Measurements from ENCODE around the gene EMX1.

The EMX1 gene

DNA sequence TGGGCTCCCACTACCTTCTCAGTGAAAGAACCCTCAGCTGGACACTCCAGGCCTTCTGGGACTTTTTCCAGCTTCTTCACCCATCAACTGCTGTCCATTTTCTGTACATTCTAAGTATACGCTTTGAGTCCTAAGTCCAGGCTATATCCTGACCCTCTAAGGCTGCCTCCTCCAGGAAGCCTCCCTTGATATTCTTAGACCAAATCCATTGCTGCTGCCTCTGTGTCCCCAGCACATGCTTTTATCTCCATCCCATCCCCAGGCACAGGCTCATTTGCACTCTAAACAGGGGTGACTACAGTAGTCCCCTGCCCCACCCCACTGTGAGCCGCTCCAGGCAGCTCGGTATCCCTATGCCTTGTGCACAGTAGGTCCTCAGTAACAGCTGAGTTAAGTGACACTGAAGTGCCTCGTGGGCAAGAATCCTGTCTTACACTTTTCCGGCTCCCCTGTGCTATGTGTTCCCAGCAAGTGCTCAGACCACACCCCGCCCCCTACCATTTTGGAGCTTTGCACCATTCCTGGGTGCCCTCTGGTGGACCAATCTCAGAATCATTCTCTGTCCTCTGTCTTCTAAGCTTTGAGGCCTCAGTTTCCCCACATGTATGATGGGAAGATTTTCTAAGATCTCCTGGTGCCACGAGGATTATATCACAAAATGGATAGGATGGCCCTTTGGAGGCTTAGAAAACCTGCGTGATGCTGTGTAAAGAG lies 34.9 kb downstream of the EMX1 start:
- Mint-ChIP-seq H3K4me1 (peaks cover 11% of the 10 kb centered on the region), H3K27me3 (no peaks in the 10 kb centered on the region), H3K4me3 (no peak overlapping the region), H3K9me3 (no peaks in the 10 kb centered on the region), H3K27ac (no peak overlapping the region), H3K36me3 (ENCODE audit: low read depth) (no peaks in the 10 kb centered on the region)
- DNase-seq = no peak
- ATAC-seq = no peak

DNA sequence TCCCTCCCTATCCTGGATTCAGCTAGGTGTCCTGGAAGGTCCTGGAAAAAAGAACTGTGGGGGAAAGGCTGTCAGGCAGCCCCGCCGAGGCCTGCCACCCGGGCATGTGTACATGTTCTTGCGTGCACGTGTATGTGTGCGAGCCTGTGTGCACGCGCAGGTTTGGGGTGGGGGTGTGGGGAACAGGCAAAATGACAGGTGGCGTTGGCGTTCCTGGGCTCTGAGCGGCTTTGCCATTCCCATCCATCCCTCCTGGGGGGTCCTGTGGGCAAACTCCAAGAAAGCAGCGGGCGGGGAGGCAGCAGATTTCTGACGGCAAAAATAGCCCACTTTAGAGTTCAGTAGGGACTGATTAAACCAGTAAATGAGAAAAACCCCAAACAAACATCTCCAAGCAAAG lies 35.6 kb downstream of the EMX1 start:
- Mint-ChIP-seq H3K27ac (no peak overlapping the region), H3K4me1 (peaks cover 11% of the 10 kb centered on the region), H3K27me3 (no peaks in the 10 kb centered on the region), H3K9me3 (no peaks in the 10 kb centered on the region), H3K36me3 (ENCODE audit: low read depth) (no peaks in the 10 kb centered on the region), H3K4me3 (no peak overlapping the region)
- ATAC-seq = no peak
- DNase-seq = no peak

DNA sequence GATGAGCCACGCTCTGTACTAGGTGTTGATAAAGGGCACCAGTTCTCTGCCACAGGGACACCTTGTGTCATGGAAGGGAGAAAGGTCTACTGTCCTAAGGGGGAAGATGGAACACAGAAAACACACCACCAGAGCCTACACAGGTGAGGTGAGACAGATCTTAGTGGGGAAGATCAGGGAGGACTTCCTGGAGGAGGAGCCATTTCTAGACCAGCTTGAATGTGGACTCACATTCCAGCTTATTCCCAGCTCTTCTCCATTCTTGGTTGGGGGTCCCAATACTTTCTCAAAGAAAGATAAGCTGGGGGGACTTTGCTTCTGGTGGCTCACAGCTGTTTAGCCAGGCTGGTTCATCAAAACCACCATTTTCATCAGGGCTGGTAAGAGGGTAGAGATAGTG lies 36.2 kb downstream of the EMX1 start:
- no peak for ATAC-seq
- H3K9me3 Mint-ChIP-seq = no peaks in the 10 kb centered on the region
- peaks cover 11% of the 10 kb centered on the region for H3K4me1 Mint-ChIP-seq
- H3K36me3 Mint-ChIP-seq (ENCODE audit: low read depth) = no peaks in the 10 kb centered on the region
- DNase-seq = no peak
- no peak overlapping the region for H3K4me3 Mint-ChIP-seq
- no peaks in the 10 kb centered on the region for H3K27me3 Mint-ChIP-seq
- no peak overlapping the region for H3K27ac Mint-ChIP-seq

DNA sequence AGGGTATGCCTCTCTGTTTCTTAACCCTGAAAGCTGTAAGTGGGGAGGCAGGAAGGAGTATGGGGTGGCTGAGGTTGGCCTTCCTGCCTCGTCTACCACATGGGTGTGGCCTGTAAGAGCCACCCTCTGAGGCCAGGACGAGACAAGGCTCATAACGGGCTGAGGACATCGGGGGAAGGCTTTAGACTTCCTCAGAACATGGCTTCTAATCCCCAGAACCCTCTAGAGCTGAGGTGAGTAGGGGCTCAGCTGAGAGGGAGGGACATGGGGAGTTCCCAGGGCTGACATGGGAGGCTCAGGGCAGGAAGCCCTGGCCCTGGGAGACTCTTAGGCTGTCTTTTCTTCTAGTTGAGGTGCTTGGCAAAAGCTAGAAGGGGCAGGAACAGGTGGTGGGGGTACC lies 36.7 kb downstream of the EMX1 start:
- ATAC-seq (peak; percentile 55), DNase-seq (peak; percentile 7)
- Mint-ChIP-seq H3K27ac (no peak overlapping the region), H3K4me1 (peaks cover 11% of the 10 kb centered on the region), H3K27me3 (no peaks in the 10 kb centered on the region), H3K4me3 (peak overlapping the region; percentile 59), H3K36me3 (ENCODE audit: low read depth) (no peaks in the 10 kb centered on the region), H3K9me3 (no peaks in the 10 kb centered on the region)

DNA sequence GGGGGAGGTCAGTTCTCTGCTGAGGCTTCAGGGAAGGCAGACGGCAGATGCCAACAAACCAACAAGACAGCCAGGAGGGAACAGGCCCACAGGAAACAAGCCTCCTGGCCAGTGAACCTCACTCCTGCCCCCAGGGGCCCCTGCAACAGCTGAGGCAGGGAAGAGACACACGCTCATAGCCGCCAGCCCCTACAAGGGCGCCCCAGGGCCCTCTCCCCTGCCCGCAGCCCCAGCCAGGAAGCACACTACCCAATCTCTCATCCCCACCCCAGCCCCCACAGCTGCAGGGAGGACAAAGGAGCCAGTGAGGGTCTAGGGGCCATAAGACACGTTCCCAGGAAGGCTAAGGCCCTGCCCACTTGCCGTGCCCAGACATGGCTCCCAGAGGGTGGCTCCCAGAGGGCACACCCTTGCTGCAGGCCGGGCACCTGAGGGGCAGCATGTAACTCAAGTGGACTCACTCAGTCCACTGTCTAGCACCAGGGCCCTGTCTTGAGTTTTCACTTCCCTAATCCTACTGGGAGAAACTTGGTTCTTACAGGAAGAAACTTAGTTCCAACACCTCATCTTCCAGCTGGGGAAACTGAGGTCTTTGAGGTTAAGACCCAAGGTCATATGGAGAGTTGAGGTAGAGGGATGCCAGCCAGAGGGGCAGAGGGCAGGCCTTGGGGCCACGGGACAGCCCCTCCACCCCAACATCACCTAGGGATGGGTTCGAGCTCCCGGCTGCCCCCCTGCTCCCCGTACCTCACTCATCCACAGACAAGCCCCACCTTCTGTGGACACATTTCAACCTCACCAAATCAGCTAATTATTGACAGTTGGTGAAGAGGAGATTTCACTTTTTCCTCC lies 37.3 kb downstream of the EMX1 start:
- Mint-ChIP-seq H3K27ac (no peak overlapping the region), H3K4me1 (peaks cover 11% of the 10 kb centered on the region), H3K9me3 (no peaks in the 10 kb centered on the region), H3K27me3 (no peaks in the 10 kb centered on the region), H3K36me3 (ENCODE audit: low read depth) (no peaks in the 10 kb centered on the region), H3K4me3 (peak overlapping the region; percentile 59)
- DNase-seq (no peak), ATAC-seq (no peak)

DNA sequence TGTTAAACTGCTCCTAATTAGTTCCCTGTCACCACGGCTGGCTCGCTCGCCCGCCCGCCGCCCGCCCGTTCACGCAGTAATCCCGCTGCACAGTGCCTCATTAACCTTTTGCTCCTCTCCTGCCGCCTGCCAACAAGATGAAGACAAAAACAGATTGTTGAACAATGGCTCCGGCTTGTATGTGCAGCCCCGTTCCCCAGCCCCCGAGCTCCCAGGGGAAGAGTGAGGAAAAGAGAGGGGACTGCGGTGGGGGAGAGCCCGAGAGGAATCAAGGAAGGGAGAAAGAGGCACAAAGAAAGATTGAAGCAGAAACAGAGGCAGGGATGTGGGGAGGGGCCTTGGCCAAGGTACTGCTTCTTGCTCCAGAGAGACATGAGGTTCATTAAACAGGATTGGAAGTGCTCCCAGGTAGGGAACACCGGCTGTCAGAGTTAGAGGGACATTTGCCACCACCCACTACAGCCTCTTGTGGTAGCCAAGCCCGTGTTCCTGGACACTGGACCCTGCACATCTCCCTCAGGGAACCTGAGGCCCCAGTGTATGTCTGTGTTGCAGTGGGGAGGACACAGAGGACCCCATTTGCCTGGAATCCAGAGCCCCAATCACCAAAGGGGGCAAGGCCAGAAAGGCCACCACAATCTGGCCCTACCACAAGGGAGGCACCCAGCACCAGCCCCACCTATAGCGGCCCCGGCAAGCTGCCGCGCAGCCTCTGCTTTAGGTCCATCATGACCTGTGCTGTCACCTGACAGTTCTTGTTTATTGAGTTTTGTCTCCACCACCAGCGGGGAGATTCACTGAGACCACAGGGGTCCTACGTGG lies 38.1 kb downstream of the EMX1 start:
- H3K9me3 Mint-ChIP-seq = no peaks in the 10 kb centered on the region
- ATAC-seq (no peak), DNase-seq (no peak)
- no peaks in the 10 kb centered on the region for H3K27me3 Mint-ChIP-seq
- no peak overlapping the region for H3K4me3 Mint-ChIP-seq
- no peak overlapping the region for H3K27ac Mint-ChIP-seq
- no peaks in the 10 kb centered on the region for H3K36me3 Mint-ChIP-seq (ENCODE audit: low read depth)
- peaks cover 11% of the 10 kb centered on the region for H3K4me1 Mint-ChIP-seq

DNA sequence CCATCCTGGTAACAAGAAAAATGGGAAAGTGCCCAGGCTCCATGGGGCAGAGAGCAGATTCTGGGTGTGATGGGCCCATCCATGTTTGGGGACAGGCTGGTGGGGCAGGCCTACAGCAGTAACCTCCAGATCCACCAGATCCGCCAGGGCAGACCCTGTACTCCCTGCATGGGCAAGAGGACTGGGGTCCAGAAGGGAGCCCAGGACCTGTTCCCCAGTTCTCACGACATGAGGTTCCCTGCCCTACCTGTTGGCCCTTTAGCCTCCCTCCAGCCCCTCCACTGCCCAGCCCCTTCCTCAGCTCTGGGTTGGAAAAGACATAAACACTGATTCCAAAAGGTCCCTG lies 38.7 kb downstream of the EMX1 start:
- H3K27ac Mint-ChIP-seq = no peak overlapping the region
- no peak for DNase-seq
- H3K9me3 Mint-ChIP-seq = no peaks in the 10 kb centered on the region
- no peak for ATAC-seq
- H3K4me3 Mint-ChIP-seq = no peak overlapping the region
- H3K36me3 Mint-ChIP-seq (ENCODE audit: low read depth) = no peaks in the 10 kb centered on the region
- H3K4me1 Mint-ChIP-seq = peaks cover 11% of the 10 kb centered on the region
- no peaks in the 10 kb centered on the region for H3K27me3 Mint-ChIP-seq

DNA sequence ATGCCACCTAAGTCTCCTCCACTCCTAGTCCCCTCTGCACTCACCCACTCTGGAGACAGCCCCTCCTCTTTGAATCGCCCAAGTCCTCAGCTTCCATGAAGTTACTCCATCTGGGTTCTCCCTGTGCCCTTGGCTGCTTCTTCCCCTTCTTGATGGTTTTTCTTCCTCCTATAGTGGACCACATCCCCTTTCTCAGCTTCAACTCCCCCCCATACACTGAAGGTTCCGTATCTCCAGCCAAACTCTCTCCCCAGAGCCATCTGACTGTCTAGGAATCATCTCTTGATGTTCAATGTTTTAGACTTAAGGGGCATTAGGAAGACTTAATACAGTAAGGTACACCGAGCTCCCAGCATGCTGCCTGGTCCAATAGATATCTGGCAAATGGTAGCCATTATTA lies 39.6 kb downstream of the EMX1 start:
- H3K27ac Mint-ChIP-seq = no peak overlapping the region
- peaks cover 11% of the 10 kb centered on the region for H3K4me1 Mint-ChIP-seq
- DNase-seq = no peak
- no peak overlapping the region for H3K4me3 Mint-ChIP-seq
- ATAC-seq = no peak
- H3K9me3 Mint-ChIP-seq = no peaks in the 10 kb centered on the region
- no peaks in the 10 kb centered on the region for H3K27me3 Mint-ChIP-seq
- no peaks in the 10 kb centered on the region for H3K36me3 Mint-ChIP-seq (ENCODE audit: low read depth)

DNA sequence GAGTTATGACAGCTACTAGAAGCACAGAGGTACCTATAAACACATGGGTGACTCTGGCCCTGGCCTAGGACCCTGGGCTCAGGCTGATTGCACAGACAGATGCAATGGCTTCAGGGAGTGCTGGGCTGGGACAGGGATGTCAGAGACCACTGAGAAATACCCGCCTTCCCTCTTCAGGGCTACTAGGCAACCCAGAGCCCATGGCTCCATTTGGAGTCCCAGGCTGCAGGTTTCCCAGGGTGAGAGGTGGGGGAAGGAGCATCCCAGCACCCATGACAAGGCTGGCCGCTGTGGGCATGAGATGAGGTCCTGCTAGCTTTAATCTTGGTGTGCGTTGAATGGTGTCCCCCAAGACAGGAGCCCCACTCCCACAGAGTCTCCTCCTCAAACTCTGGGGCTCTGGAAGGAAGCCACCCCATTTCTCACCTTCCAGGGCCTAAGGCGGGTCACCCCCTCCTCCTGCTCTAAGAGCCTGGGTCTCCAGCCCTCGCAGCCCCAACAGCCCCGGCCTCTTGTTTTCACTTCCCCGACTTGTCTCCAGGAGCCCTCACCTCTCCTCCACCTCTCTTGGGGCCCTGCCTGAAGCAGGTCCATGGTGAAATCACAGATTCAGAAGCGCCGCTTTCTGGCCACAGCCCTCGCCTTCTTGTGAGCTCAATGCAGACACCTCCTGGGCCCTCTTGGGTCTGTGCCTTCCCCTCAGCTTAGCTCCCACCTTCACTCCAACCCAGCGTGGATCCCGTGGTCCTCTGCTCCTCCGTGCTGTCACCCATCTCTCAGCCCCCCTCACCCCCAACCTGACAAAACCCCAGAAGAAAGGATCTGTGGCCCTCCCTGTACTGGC lies 41.4 kb downstream of the EMX1 start:
- peaks cover 7% of the 10 kb centered on the region for H3K4me1 Mint-ChIP-seq
- H3K4me3 Mint-ChIP-seq = no peak overlapping the region
- DNase-seq = no peak
- no peaks in the 10 kb centered on the region for H3K9me3 Mint-ChIP-seq
- no peak for ATAC-seq
- no peaks in the 10 kb centered on the region for H3K27me3 Mint-ChIP-seq
- no peak overlapping the region for H3K27ac Mint-ChIP-seq
- no peaks in the 10 kb centered on the region for H3K36me3 Mint-ChIP-seq (ENCODE audit: low read depth)

DNA sequence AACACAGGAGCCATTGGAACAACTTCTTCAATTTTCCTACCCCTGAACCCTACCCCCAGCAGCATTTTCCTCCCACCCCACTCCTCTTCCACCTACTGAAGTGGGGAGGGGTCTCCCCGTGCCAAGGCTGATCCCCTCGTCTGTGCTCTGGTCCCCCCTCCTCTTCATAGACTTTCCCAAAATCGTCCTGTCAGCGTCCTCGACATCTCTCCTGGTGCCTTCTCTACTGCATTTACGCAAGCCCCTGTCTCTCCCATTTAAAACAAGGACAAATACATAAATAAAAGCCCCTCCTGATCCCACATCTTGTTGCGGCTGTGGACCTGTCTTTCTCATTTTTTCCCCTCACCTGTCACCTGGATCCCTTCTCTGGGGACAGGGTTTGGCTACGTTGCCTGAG lies 42.2 kb downstream of the EMX1 start:
- DNase-seq (no peak), ATAC-seq (no peak)
- Mint-ChIP-seq H3K9me3 (no peaks in the 10 kb centered on the region), H3K36me3 (ENCODE audit: low read depth) (no peaks in the 10 kb centered on the region), H3K27me3 (no peaks in the 10 kb centered on the region), H3K27ac (no peak overlapping the region), H3K4me3 (no peak overlapping the region), H3K4me1 (peaks cover 2% of the 10 kb centered on the region)

DNA sequence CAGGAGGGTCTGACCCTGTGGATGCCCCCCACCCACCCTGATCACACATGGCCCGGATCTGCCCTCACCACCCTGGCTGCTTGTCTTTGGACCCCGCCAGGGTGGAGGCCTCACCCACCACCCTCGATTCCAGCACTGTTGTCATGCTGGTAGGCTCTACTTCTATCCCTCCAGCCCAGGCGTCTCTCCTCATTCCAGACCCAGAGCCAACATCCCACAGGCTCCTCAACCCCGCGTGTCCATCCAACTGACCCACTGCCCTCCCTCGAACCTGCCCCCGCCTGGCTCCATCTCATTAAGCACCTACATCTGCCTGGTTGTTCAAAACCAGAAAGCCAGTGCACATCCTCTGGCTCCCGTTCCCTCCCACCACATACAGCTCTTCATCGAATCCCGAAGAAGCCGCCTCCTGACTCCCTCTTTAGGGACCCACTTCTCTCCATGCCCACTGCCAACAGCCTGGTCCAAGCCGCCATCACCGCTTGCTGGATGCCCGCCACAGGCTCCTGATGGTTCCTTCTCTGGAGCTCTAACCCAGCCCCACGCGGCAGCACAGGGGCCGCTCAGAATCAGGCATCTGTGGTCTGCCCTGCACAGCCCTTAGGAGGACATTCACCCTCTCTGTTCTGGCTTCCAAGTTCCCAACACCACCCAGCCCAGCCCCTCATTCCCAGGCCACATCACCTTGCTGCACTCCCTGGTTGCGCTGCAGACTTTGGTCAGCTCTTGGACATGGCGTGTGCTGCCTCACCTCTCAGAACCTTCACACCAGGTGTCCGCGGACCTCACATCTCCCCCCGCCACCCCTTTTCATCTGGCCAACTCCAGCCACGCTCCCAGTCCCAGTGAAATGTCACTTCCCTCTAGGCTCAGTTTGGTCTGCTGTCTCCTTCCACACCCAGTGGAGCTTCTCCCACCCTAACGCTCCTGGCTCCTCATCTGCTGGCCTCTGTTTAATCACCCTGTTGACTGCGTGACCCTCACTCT lies 43.0 kb downstream of the EMX1 start:
- Mint-ChIP-seq H3K4me1 (no peaks in the 10 kb centered on the region), H3K9me3 (no peaks in the 10 kb centered on the region), H3K4me3 (no peak overlapping the region), H3K27ac (no peak overlapping the region), H3K27me3 (no peaks in the 10 kb centered on the region), H3K36me3 (ENCODE audit: low read depth) (no peaks in the 10 kb centered on the region)
- no peak for ATAC-seq
- no peak for DNase-seq

DNA sequence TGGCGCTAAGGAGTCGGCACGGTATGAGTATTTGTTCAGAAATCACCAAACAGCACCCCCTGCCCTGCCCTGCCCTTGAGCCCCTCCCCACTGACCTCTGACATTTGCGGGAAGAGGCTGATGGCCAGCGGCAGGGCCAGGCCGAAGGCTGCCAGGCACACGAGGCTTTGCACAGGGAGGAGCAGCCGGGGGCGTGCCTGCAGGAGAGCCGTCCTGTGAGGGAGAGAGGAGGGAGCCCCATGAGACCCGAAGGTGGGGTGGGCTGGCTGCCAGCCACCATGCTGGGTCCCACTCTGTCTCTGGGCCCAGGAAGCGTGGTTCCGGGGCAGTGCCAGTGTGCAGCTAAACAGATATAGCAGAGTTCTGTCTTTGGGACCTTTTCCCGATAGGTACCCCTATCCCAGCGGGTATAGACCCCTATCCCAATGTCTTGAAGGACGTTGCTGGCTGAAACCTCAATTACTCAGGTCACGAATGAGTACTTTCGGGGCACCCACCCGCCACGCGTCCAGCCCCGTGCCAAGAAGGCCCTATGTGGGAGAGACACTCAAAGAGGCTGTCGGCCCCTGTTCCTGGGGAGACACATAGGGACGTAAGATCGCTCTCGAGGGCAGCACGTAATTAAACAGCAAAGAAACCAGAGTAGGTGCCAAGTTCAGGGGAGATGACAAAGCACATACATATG lies 43.9 kb downstream of the EMX1 start:
- no peaks in the 10 kb centered on the region for H3K9me3 Mint-ChIP-seq
- no peaks in the 10 kb centered on the region for H3K36me3 Mint-ChIP-seq (ENCODE audit: low read depth)
- H3K4me1 Mint-ChIP-seq = no peaks in the 10 kb centered on the region

More for the DNA sequence above, 43.9 kb downstream of the EMX1 start:
- no peak overlapping the region for H3K4me3 Mint-ChIP-seq
- DNase-seq = no peak
- H3K27ac Mint-ChIP-seq = no peak overlapping the region
- no peaks in the 10 kb centered on the region for H3K27me3 Mint-ChIP-seq
- ATAC-seq = no peak
